ENCODE results near the gene AK2.

Gene AK2

DNA sequence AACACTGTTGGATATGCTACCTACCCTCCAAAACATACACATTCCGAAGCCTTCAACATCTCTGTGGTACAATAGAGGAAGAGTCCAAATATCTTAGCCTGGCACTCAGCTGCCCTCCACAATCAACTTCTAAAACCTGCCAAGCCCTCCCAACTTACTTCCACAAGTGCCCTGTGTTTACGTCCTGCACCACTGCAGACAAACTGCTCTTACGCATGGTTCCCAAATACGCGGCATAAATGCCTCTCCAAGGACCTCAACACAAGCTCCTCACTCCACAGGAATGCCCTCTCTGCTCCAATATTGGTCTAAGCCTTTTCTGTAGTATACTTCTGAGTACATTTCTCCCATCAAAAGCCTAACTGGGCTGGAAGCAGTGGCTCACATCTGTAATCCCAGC, 6.8 kb downstream of the AK2 start:
- ATAC-seq: no peak
- no peak for TF ChIP-seq ISL1 (CRISPR knock-in tag; IDR thresholded peaks at IDR 0.05)
- TF ChIP-seq ESRRG (CRISPR knock-in tag; IDR thresholded peaks at IDR 0.05): no peak
- no peak for TF ChIP-seq BACH2 (CRISPR knock-in tag; IDR thresholded peaks at IDR 0.05; ENCODE audit: borderline replicate concordance)
- no peak for TF ChIP-seq TOX (CRISPR knock-in tag; IDR thresholded peaks at IDR 0.05; ENCODE audit: borderline replicate concordance)
- no peak for TF ChIP-seq RARB (CRISPR knock-in tag; IDR thresholded peaks at IDR 0.05)
- TF ChIP-seq ZNF70 (CRISPR knock-in tag; IDR thresholded peaks at IDR 0.05): no peak
- TF ChIP-seq, protein P1, sequence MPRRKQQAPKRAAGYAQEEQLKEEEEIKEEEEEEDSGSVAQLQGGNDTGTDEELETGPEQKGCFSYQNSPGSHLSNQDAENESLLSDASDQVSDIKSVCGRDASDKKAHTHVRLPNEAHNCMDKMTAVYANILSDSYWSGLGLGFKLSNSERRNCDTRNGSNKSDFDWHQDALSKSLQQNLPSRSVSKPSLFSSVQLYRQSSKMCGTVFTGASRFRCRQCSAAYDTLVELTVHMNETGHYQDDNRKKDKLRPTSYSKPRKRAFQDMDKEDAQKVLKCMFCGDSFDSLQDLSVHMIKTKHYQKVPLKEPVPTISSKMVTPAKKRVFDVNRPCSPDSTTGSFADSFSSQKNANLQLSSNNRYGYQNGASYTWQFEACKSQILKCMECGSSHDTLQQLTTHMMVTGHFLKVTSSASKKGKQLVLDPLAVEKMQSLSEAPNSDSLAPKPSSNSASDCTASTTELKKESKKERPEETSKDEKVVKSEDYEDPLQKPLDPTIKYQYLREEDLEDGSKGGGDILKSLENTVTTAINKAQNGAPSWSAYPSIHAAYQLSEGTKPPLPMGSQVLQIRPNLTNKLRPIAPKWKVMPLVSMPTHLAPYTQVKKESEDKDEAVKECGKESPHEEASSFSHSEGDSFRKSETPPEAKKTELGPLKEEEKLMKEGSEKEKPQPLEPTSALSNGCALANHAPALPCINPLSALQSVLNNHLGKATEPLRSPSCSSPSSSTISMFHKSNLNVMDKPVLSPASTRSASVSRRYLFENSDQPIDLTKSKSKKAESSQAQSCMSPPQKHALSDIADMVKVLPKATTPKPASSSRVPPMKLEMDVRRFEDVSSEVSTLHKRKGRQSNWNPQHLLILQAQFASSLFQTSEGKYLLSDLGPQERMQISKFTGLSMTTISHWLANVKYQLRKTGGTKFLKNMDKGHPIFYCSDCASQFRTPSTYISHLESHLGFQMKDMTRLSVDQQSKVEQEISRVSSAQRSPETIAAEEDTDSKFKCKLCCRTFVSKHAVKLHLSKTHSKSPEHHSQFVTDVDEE (CRISPR knock-in tag; IDR thresholded peaks at IDR 0.05): no peak
- no peak for TF ChIP-seq SNAI2 (CRISPR knock-in tag; IDR thresholded peaks at IDR 0.05)
- TF ChIP-seq OSR1 (CRISPR knock-in tag; IDR thresholded peaks at IDR 0.05): no peak
- TF ChIP-seq, protein P2, sequence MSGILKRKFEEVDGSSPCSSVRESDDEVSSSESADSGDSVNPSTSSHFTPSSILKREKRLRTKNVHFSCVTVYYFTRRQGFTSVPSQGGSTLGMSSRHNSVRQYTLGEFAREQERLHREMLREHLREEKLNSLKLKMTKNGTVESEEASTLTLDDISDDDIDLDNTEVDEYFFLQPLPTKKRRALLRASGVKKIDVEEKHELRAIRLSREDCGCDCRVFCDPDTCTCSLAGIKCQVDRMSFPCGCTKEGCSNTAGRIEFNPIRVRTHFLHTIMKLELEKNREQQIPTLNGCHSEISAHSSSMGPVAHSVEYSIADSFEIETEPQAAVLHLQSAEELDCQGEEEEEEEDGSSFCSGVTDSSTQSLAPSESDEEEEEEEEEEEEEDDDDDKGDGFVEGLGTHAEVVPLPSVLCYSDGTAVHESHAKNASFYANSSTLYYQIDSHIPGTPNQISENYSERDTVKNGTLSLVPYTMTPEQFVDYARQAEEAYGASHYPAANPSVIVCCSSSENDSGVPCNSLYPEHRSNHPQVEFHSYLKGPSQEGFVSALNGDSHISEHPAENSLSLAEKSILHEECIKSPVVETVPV (CRISPR knock-in tag; IDR thresholded peaks at IDR 0.05): no peak
- no peak for TF ChIP-seq ZFP30 (CRISPR knock-in tag; IDR thresholded peaks at IDR 0.05)
- TF ChIP-seq ARNTL (CRISPR knock-in tag; IDR thresholded peaks at IDR 0.05; ENCODE audit: borderline replicate concordance, low read depth): no peak
- TF ChIP-seq CSDC2 (CRISPR knock-in tag; IDR thresholded peaks at IDR 0.05): no peak
- TF ChIP-seq TCF4 (CRISPR knock-in tag; IDR thresholded peaks at IDR 0.05; ENCODE audit: borderline replicate concordance): no peak
- TF ChIP-seq ZNF565 (CRISPR knock-in tag; conservative IDR thresholded peaks at IDR 0.05; ENCODE audit: low read depth): no peak
- TF ChIP-seq, protein P3, sequence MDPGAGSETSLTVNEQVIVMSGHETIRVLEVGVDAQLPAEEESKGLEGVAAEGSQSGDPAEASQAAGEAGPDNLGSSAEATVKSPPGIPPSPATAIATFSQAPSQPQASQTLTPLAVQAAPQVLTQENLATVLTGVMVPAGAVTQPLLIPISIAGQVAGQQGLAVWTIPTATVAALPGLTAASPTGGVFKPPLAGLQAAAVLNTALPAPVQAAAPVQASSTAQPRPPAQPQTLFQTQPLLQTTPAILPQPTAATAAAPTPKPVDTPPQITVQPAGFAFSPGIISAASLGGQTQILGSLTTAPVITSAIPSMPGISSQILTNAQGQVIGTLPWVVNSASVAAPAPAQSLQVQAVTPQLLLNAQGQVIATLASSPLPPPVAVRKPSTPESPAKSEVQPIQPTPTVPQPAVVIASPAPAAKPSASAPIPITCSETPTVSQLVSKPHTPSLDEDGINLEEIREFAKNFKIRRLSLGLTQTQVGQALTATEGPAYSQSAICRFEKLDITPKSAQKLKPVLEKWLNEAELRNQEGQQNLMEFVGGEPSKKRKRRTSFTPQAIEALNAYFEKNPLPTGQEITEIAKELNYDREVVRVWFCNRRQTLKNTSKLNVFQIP (CRISPR knock-in tag; IDR thresholded peaks at IDR 0.05; ENCODE audit: borderline replicate concordance, low read depth): no peak
- no peak for TF ChIP-seq ZC3H10 (CRISPR knock-in tag; IDR thresholded peaks at IDR 0.05)
- TF ChIP-seq, protein P4, sequence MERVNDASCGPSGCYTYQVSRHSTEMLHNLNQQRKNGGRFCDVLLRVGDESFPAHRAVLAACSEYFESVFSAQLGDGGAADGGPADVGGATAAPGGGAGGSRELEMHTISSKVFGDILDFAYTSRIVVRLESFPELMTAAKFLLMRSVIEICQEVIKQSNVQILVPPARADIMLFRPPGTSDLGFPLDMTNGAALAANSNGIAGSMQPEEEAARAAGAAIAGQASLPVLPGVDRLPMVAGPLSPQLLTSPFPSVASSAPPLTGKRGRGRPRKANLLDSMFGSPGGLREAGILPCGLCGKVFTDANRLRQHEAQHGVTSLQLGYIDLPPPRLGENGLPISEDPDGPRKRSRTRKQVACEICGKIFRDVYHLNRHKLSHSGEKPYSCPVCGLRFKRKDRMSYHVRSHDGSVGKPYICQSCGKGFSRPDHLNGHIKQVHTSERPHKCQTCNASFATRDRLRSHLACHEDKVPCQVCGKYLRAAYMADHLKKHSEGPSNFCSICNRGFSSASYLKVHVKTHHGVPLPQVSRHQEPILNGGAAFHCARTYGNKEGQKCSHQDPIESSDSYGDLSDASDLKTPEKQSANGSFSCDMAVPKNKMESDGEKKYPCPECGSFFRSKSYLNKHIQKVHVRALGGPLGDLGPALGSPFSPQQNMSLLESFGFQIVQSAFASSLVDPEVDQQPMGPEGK (CRISPR knock-in tag; IDR thresholded peaks at IDR 0.05; ENCODE audit: borderline replicate concordance): no peak
- no peak for TF ChIP-seq GLIS3 (CRISPR knock-in tag; IDR thresholded peaks at IDR 0.05)
- TF ChIP-seq ZNF8 (CRISPR knock-in tag; IDR thresholded peaks at IDR 0.05): no peak

DNA sequence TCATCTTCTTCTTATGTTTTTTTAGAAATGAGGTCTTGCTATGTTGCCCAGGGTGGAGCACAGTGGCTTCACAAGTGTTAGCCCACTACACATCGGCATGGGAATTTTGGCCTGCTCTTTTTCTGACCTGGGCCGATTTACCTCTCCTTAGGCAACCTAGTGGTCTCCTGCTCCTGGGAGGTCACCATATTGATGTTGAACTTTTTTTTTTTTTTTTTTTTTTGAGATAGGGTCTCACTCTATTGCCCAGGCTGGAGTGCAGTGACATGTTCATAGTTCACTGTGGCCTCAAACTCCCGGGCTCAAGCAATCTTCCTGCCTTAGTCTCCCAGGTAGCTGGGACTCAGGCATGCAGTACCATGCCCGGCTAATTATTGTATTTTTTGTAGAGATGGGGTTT, 7.5 kb downstream of the AK2 start:
- no peak for ATAC-seq
- TF ChIP-seq ZNF565 (CRISPR knock-in tag; conservative IDR thresholded peaks at IDR 0.05; ENCODE audit: low read depth) (no peak), ZNF8 (CRISPR knock-in tag; IDR thresholded peaks at IDR 0.05) (no peak), ZFP3 (CRISPR knock-in tag; IDR thresholded peaks at IDR 0.05) (no peak), ARNTL (CRISPR knock-in tag; IDR thresholded peaks at IDR 0.05; ENCODE audit: borderline replicate concordance, low read depth) (no peak), ESRRG (CRISPR knock-in tag; IDR thresholded peaks at IDR 0.05) (no peak), OSR1 (CRISPR knock-in tag; IDR thresholded peaks at IDR 0.05) (no peak), RARB (CRISPR knock-in tag; IDR thresholded peaks at IDR 0.05) (no peak), ZNF70 (CRISPR knock-in tag; IDR thresholded peaks at IDR 0.05) (no peak), CSDC2 (CRISPR knock-in tag; IDR thresholded peaks at IDR 0.05) (no peak), ISL1 (CRISPR knock-in tag; IDR thresholded peaks at IDR 0.05) (no peak)
- TF ChIP-seq, protein P5, sequence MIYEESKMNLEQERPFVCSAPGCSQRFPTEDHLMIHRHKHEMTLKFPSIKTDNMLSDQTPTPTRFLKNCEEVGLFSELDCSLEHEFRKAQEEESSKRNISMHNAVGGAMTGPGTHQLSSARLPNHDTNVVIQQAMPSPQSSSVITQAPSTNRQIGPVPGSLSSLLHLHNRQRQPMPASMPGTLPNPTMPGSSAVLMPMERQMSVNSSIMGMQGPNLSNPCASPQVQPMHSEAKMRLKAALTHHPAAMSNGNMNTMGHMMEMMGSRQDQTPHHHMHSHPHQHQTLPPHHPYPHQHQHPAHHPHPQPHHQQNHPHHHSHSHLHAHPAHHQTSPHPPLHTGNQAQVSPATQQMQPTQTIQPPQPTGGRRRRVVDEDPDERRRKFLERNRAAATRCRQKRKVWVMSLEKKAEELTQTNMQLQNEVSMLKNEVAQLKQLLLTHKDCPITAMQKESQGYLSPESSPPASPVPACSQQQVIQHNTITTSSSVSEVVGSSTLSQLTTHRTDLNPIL (CRISPR knock-in tag; IDR thresholded peaks at IDR 0.05; ENCODE audit: low read depth): no peak
- TF ChIP-seq, protein P3 (CRISPR knock-in tag; IDR thresholded peaks at IDR 0.05; ENCODE audit: borderline replicate concordance, low read depth): no peak
- TF ChIP-seq, protein P4 (CRISPR knock-in tag; IDR thresholded peaks at IDR 0.05; ENCODE audit: borderline replicate concordance): no peak
- TF ChIP-seq, protein P2 (CRISPR knock-in tag; IDR thresholded peaks at IDR 0.05): no peak

Measured in SK-N-SH treated with all-trans-retinoic acid at 6 μM for 48 hours (cell line).